Endothelial cell of hepatic sinusoid (primary cell): ENCODE results near the gene WDR7.

Source experiments
- in situ Hi-C: cut with HindIII; loops from 2 replicates; pipeline ENCODE4 v1.10.0; 2017; ENCODE audit warnings: low sequenced_read_pairs

WDR7 gene

GRCh38 chr18:56789889-56790180 lies 138.7 kb downstream of the WDR7 start:
- in situ Hi-C loops = loop anchor here (5.0 kb wide), 1 partner anchor 58 kb away; no protein-coding TSS in a partner anchor

- in situ Hi-C loops = no loop called here
Measured at GRCh38 chr18:56795381-56795780, 144.2 kb downstream of the WDR7 start.

- in situ Hi-C loops = no loop called here
Measured at GRCh38 chr18:56799756-56800155, 148.6 kb downstream of the WDR7 start.

- in situ Hi-C loops = no loop called here
Measured at GRCh38 chr18:56803051-56803450, 151.9 kb downstream of the WDR7 start.

GRCh38 chr18:56804395-56804794 lies 153.2 kb downstream of the WDR7 start:
- in situ Hi-C loops = no loop called here

- in situ Hi-C loops = no loop called here
Measured at GRCh38 chr18:56807901-56808300, 156.7 kb downstream of the WDR7 start.

GRCh38 chr18:56812674-56813073 lies 161.5 kb downstream of the WDR7 start:
- in situ Hi-C loops = no loop called here

GRCh38 chr18:56815926-56816325 lies 164.8 kb downstream of the WDR7 start:
- in situ Hi-C loops = loop anchor here (5.0 kb wide), 1 partner anchor 74 kb away; no protein-coding TSS in a partner anchor

- in situ Hi-C loops = no loop called here
Measured at GRCh38 chr18:56823986-56824565, 172.9 kb downstream of the WDR7 start.

- in situ Hi-C loops = no loop called here
Measured at GRCh38 chr18:56825321-56825720, 174.2 kb downstream of the WDR7 start.

GRCh38 chr18:56825878-56826277 lies 174.7 kb downstream of the WDR7 start:
- in situ Hi-C loops = no loop called here

- in situ Hi-C loops = no loop called here
Measured at GRCh38 chr18:56831988-56832387, 180.8 kb downstream of the WDR7 start.

- in situ Hi-C loops = no loop called here
Measured at GRCh38 chr18:56835331-56835730, 184.2 kb downstream of the WDR7 start.

GRCh38 chr18:56836173-56836572 lies 185.0 kb downstream of the WDR7 start:
- in situ Hi-C loops = no loop called here

GRCh38 chr18:56841836-56842235 lies 190.7 kb downstream of the WDR7 start:
- in situ Hi-C loops = loop anchor here (10.0 kb wide), 1 partner anchor 63 kb away; no protein-coding TSS in a partner anchor

- in situ Hi-C loops = loop anchor here (10.0 kb wide), 1 partner anchor 62 kb away; no protein-coding TSS in a partner anchor
Measured at GRCh38 chr18:56843241-56843640, 192.1 kb downstream of the WDR7 start.

- in situ Hi-C loops = loop anchor here (10.0 kb wide), 1 partner anchor 60 kb away; no protein-coding TSS in a partner anchor
Measured at GRCh38 chr18:56844556-56844955, 193.4 kb downstream of the WDR7 start.

GRCh38 chr18:56851774-56852173 lies 200.6 kb downstream of the WDR7 start:
- in situ Hi-C loops = no loop called here

- in situ Hi-C loops = no loop called here
Measured at GRCh38 chr18:56853961-56854360, 202.8 kb downstream of the WDR7 start.

GRCh38 chr18:56861244-56861643 lies 210.1 kb downstream of the WDR7 start:
- in situ Hi-C loops = no loop called here

- in situ Hi-C loops = no loop called here
Measured at GRCh38 chr18:56869189-56869777, 218.1 kb downstream of the WDR7 start.

GRCh38 chr18:56870982-56871381 lies 219.8 kb downstream of the WDR7 start:
- in situ Hi-C loops = no loop called here

GRCh38 chr18:56872140-56872539 lies 221.0 kb downstream of the WDR7 start:
- in situ Hi-C loops = no loop called here
